Nephron progenitor cell (in vitro differentiated cells): ENCODE results near the gene NPAS2.

ENCODE experiments used
- DNase-seq: peaks from one replicate; pipeline ENCODE4 v3.0.0; 2021
- H3K27ac Mint-ChIP-seq: 2 replicates; pipeline ENCODE4 v1.8.0; 2021; ENCODE audit warnings: mild to moderate bottlenecking, moderate library complexity, mixed read lengths
- H3K27me3 Mint-ChIP-seq: 2 replicates; pipeline ENCODE4 v1.8.0; 2021; ENCODE audit warnings: mild to moderate bottlenecking, low read depth, mixed read lengths; ENCODE audit not compliant: poor library complexity
- H3K36me3 Mint-ChIP-seq: 2 replicates; pipeline ENCODE4 v1.8.0; 2021; ENCODE audit warnings: low read depth, mixed read lengths
- H3K4me1 Mint-ChIP-seq: 2 replicates; pipeline ENCODE4 v1.8.0; 2021; ENCODE audit warnings: mixed read lengths
- H3K4me3 Mint-ChIP-seq: 2 replicates; pipeline ENCODE4 v1.8.0; 2021; ENCODE audit warnings: mild to moderate bottlenecking, moderate library complexity, mixed read lengths
- H3K9me3 Mint-ChIP-seq: 2 replicates; pipeline ENCODE4 v1.8.0; 2021; ENCODE audit warnings: mild to moderate bottlenecking, moderate library complexity, mixed read lengths
- CTCF ChIP-seq: fragments of 200-600 bp; sonication (generic); IDR thresholded peaks from 2 replicates; pipeline ENCODE4 v1.5.0; 2021; ENCODE audit warnings: antibody characterized with exemption

NPAS2 gene

GRCh38 chr2:100855084-100855483 is 35.1 kb downstream of the NPAS2 start:
- peaks cover 5% of the 10 kb centered on the region for H3K27me3 Mint-ChIP-seq
- no peak for TF ChIP-seq CTCF
- DNase-seq, result no peak
- no peaks in the 10 kb centered on the region for H3K36me3 Mint-ChIP-seq
- no peak overlapping the region for H3K27ac Mint-ChIP-seq
- H3K9me3 Mint-ChIP-seq, result no peaks in the 10 kb centered on the region
- peaks cover 19% of the 10 kb centered on the region for H3K4me1 Mint-ChIP-seq
- no peak overlapping the region for H3K4me3 Mint-ChIP-seq

- H3K27me3 Mint-ChIP-seq, result peaks cover 7% of the 10 kb centered on the region
Observed at GRCh38 chr2:100855606-100856005, 35.7 kb downstream of the NPAS2 start.

GRCh38 chr2:100856732-100857131 is 36.8 kb downstream of the NPAS2 start:
- Mint-ChIP-seq H3K27ac (no peak overlapping the region), H3K9me3 (no peaks in the 10 kb centered on the region), H3K4me3 (no peak overlapping the region), H3K27me3 (peaks cover 8% of the 10 kb centered on the region), H3K36me3 (no peaks in the 10 kb centered on the region), H3K4me1 (peaks cover 19% of the 10 kb centered on the region)
- TF ChIP-seq CTCF, result no peak
- no peak for DNase-seq

More at GRCh38 chr2:100855606-100856005, 35.7 kb downstream of the NPAS2 start:
- TF ChIP-seq CTCF, result no peak
- Mint-ChIP-seq H3K9me3 (no peaks in the 10 kb centered on the region), H3K27ac (no peak overlapping the region), H3K4me1 (peaks cover 19% of the 10 kb centered on the region), H3K4me3 (no peak overlapping the region), H3K36me3 (no peaks in the 10 kb centered on the region)
- no peak for DNase-seq

GRCh38 chr2:100857341-100857740 is 37.4 kb downstream of the NPAS2 start:
- Mint-ChIP-seq H3K9me3 (no peaks in the 10 kb centered on the region), H3K36me3 (no peaks in the 10 kb centered on the region), H3K4me1 (peaks cover 19% of the 10 kb centered on the region), H3K27me3 (peaks cover 12% of the 10 kb centered on the region), H3K27ac (no peak overlapping the region), H3K4me3 (no peak overlapping the region)
- no peak for DNase-seq
- no peak for TF ChIP-seq CTCF

GRCh38 chr2:100857915-100858314 is 38.0 kb downstream of the NPAS2 start:
- H3K36me3 Mint-ChIP-seq, result no peaks in the 10 kb centered on the region
- DNase-seq, result no peak
- no peaks in the 10 kb centered on the region for H3K9me3 Mint-ChIP-seq
- no peak overlapping the region for H3K4me3 Mint-ChIP-seq
- peaks cover 12% of the 10 kb centered on the region for H3K27me3 Mint-ChIP-seq
- peaks cover 19% of the 10 kb centered on the region for H3K4me1 Mint-ChIP-seq
- no peak overlapping the region for H3K27ac Mint-ChIP-seq
- TF ChIP-seq CTCF, result no peak

- Mint-ChIP-seq H3K27ac (no peak overlapping the region), H3K27me3 (peaks cover 10% of the 10 kb centered on the region), H3K4me1 (peaks cover 7% of the 10 kb centered on the region), H3K9me3 (no peaks in the 10 kb centered on the region), H3K4me3 (no peak overlapping the region), H3K36me3 (no peaks in the 10 kb centered on the region)
- no peak for DNase-seq
- TF ChIP-seq CTCF, result no peak
Observed at GRCh38 chr2:100859902-100860301, 40.0 kb downstream of the NPAS2 start.
